Mesendoderm (in vitro differentiated cells): ENCODE data around the gene IRX3. TPM values are rescaled to one million over a fixed set of nuclear protein-coding genes. Genes with fewer than 3 reads are reported as not detected.

Source experiments
- DNase-seq: peaks from one replicate; pipeline ENCODE4 v3.0.0; 2013
- H2AK5ac ChIP-seq: 2 replicates; pipeline ENCODE4 v1.6.1; 2013; ENCODE audit warnings: low read length, inconsistent platforms
- H2BK120ac ChIP-seq: 2 replicates; pipeline ENCODE4 v1.6.1; 2013; ENCODE audit warnings: low read depth, mild to moderate bottlenecking, low read length, moderate library complexity, mixed read lengths
- H2BK15ac ChIP-seq: replicated peaks from 2 replicates; pipeline ENCODE4 v1.6.1; 2013; ENCODE audit warnings: low read depth, mild to moderate bottlenecking, moderate library complexity
- H2BK5ac ChIP-seq: 2 replicates; pipeline ENCODE4 v1.6.1; 2013; ENCODE audit warnings: low read length, inconsistent platforms
- H3K18ac ChIP-seq: 2 replicates; pipeline ENCODE4 v1.6.1; 2013; ENCODE audit warnings: mild to moderate bottlenecking, low read length, mixed read lengths
- H3K23ac ChIP-seq: one replicate; pipeline ENCODE4 v1.6.1; 2013; ENCODE audit warnings: low read length
- H3K27ac ChIP-seq: 2 replicates; pipeline ENCODE4 v1.5.1; 2013; ENCODE audit warnings: low read depth, mild to moderate bottlenecking, inconsistent platforms, low read length, moderate library complexity
- H3K27me3 ChIP-seq: 2 replicates; pipeline ENCODE4 v1.6.1; 2013; ENCODE audit warnings: low read length, control low read depth, mild to moderate bottlenecking, inconsistent platforms; ENCODE audit not compliant: insufficient read depth, poor library complexity
- H3K36me3 ChIP-seq: 2 replicates; pipeline ENCODE4 v1.6.1; 2013; ENCODE audit warnings: low read length, inconsistent platforms; ENCODE audit not compliant: control insufficient read depth, insufficient read depth
- H3K4ac ChIP-seq: one replicate; pipeline ENCODE4 v1.6.1; 2013; ENCODE audit warnings: low read depth, mild to moderate bottlenecking, low read length, moderate library complexity
- H3K4me1 ChIP-seq: 2 replicates; pipeline ENCODE4 v1.6.1; 2013; ENCODE audit warnings: low read depth, low read length, inconsistent platforms; ENCODE audit not compliant: control insufficient read depth
- H3K4me2 ChIP-seq: 2 replicates; pipeline ENCODE4 v1.6.1; 2013; ENCODE audit warnings: low read length
- H3K4me3 ChIP-seq: 2 replicates; pipeline ENCODE4 v1.5.1; 2013; ENCODE audit warnings: mild to moderate bottlenecking, low read length
- H3K56ac ChIP-seq: one replicate; pipeline ENCODE4 v1.6.1; 2013; ENCODE audit warnings: low read length
- H3K79me1 ChIP-seq: 2 replicates; pipeline ENCODE4 v1.6.1; 2013; ENCODE audit warnings: low read length, inconsistent platforms
- H3K79me2 ChIP-seq: 2 replicates; pipeline ENCODE4 v1.6.1; 2013; ENCODE audit warnings: mild to moderate bottlenecking, low read length; ENCODE audit not compliant: control insufficient read depth, insufficient read depth
- H3K9ac ChIP-seq: 2 replicates; pipeline ENCODE4 v1.6.1; 2013; ENCODE audit warnings: low read length, inconsistent platforms
- H4K5ac ChIP-seq: one replicate; pipeline ENCODE4 v1.6.1; 2013; ENCODE audit warnings: low read length
- H4K8ac ChIP-seq: one replicate; pipeline ENCODE4 v1.6.1; 2013; ENCODE audit warnings: low read depth, mild to moderate bottlenecking, control low read depth, low read length, moderate library complexity
- WGBS: extraction: QIAGEN DNeasy Blood & Tissue Kit; methylation state at CpG from one replicate; pipeline ENCODE4 v1.1.7; 2013; ENCODE audit warnings: low lambda C conversion rate, missing lambda C conversion rate; ENCODE audit not compliant: insufficient coverage; ENCODE audit errors: extremely low coverage; 5-methylcytosine and 5-hydroxymethylcytosine counted together
- polyA plus RNA-seq, 2 experiments: library from polyadenylated mRNA; stranded (reverse); fragments of 200-250 nt; gene quantifications; one replicate each; pipeline ENCODE4 v1.2.3, GENCODE V29; 2013

Gene IRX3
- polyA plus RNA-seq (2013, experiment 1 of 2), result 1.6 TPM
- 2.3 TPM for polyA plus RNA-seq (2013, experiment 2 of 2)

DNA sequence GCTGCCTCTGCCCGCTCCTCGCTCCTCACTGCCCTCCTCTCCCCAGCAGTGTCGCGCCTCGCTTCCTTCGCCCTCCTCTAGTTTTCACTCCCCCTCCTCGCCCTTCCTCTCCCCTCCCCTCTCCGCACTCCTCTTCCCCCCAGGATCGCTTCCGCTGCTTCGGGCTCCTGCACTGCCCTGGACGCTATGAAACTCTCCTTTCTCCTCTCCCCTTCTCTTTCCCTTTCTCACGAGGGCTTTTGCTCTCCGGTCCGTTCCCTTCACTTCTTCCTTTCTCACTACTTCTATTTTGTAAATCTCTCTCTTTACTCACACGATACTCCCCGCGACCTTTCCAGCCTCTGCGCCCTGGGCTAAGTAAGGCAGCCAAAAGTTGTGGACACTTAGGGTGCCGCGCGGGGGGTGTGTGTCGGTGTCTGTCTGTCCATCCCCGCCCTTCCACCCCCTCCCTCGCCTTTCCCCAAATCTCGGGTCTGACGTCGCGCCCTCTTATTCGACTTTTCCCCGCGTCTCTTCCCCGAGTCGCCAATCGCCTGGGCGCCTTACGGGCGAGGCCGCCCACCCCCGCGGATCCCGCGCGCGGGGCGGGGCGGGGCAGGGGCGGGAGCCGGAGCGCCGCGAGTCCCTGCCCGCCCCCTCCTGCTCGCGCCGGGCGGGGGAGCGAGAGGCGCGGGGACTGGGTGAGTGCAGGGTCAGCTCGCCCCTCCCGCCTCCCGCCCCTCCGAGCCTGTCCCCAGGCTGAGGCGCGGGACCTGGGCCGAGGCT lies at the start of gene IRX3:
Gene IRX3 (minus strand): TSS at position 422 of the 765 bp plus-strand sequence. CDS start 737 bp downstream, outside the sequence.
- H3K18ac ChIP-seq, result peak within 1 kb of the TSS; percentile 73
- H3K4me2 ChIP-seq, result peak within 1 kb of the TSS; percentile 75
- H4K8ac ChIP-seq, result no peak within 1 kb of the TSS
- H3K9ac ChIP-seq, result peak within 1 kb of the TSS; percentile 80
- peaks cover 3% of the 10 kb centered on the region for H3K4me1 ChIP-seq
- no peak within 1 kb of the TSS for H3K4ac ChIP-seq
- no peak within 1 kb of the TSS for H2BK15ac ChIP-seq
- no peaks in the 10 kb centered on the region for H3K79me2 ChIP-seq
- no peak within 1 kb of the TSS for H4K5ac ChIP-seq
- DNase-seq, result peak; percentile 96
- peaks cover 49% of the 10 kb centered on the region for H3K27me3 ChIP-seq
- no peak within 1 kb of the TSS for H3K23ac ChIP-seq
- peak within 1 kb of the TSS; percentile 11 for H2BK120ac ChIP-seq
- no peak within 1 kb of the TSS for H2AK5ac ChIP-seq
- H3K79me1 ChIP-seq, result no peaks in the 10 kb centered on the region
- peak within 1 kb of the TSS; percentile 51 for H2BK5ac ChIP-seq
- WGBS, result no CpG with 5 or more reads among the region's 67 CpGs
- no peaks in the 10 kb centered on the region for H3K36me3 ChIP-seq
- peak within 1 kb of the TSS; percentile 91 for H3K4me3 ChIP-seq
- H3K27ac ChIP-seq, result peak within 1 kb of the TSS; percentile 84
- peak within 1 kb of the TSS; percentile 86 for H3K56ac ChIP-seq

DNA sequence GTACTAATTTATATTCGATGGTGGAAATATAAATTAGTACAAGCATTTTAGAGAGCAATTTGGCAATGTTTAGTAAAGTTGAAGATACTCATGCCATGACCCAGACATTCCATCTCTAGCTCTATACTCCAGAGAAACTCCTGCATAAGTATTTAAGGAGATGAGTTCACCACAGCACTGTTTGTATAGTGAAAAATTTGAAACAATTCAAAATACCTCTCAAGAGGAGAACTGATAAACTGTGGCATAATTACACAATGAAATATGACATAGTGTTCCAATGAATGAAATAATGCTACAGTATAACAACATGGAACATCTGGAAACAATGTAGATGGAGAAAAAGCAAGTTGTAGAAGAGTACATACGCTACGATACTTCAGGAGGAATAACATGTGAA lies 48.6 kb upstream of the IRX3 start:
- H4K8ac ChIP-seq, result no peak overlapping the region
- no peak overlapping the region for H3K9ac ChIP-seq
- H2BK120ac ChIP-seq, result no peak overlapping the region
- no peaks in the 10 kb centered on the region for H3K79me1 ChIP-seq
- H3K56ac ChIP-seq, result no peak overlapping the region
- no peaks in the 10 kb centered on the region for H3K27me3 ChIP-seq
- 100% methylated on average over 1 of the region's 3 CpGs for WGBS
- no peak overlapping the region for H3K4me2 ChIP-seq
- H3K4ac ChIP-seq, result no peak overlapping the region
- no peak for DNase-seq
- H3K36me3 ChIP-seq, result no peaks in the 10 kb centered on the region
- no peak overlapping the region for H2AK5ac ChIP-seq
- H3K4me1 ChIP-seq, result peaks cover 9% of the 10 kb centered on the region
- no peak overlapping the region for H3K27ac ChIP-seq
- no peak overlapping the region for H2BK5ac ChIP-seq
- no peak overlapping the region for H3K4me3 ChIP-seq
- H2BK15ac ChIP-seq, result no peak overlapping the region
- H4K5ac ChIP-seq, result no peak overlapping the region
- H3K18ac ChIP-seq, result no peak overlapping the region
- H3K23ac ChIP-seq, result no peak overlapping the region
- H3K79me2 ChIP-seq, result no peaks in the 10 kb centered on the region

DNA sequence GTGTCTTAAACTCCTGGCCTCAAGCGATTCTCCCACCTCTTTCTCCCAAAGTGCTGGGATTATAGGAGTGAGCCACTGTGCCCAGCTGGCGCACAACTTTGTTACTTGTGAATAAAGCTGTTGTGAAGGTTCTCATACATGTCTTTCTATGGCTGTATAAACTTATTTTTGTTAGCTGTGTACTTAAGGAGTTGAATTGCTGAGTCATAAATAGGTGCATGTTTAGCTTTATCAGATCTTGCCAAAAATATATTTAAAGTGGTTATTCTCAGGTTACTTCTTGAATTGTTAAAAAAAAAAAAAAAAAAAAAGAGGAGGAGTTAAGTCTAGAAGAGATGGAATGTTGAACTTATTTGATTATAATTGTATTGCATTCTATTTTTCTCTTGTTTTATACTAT lies 47.6 kb upstream of the IRX3 start:
- Histone ChIP-seq H3K4me3 (no peak overlapping the region), H2BK15ac (no peak overlapping the region), H3K4me1 (peaks cover 12% of the 10 kb centered on the region), H3K79me1 (no peaks in the 10 kb centered on the region), H4K5ac (no peak overlapping the region), H3K79me2 (no peaks in the 10 kb centered on the region), H3K18ac (no peak overlapping the region), H3K27ac (no peak overlapping the region), H3K36me3 (no peaks in the 10 kb centered on the region), H4K8ac (no peak overlapping the region), H3K23ac (no peak overlapping the region), H3K9ac (no peak overlapping the region), H3K4me2 (no peak overlapping the region), H3K4ac (no peak overlapping the region), H3K56ac (no peak overlapping the region), H2BK120ac (no peak overlapping the region), H3K27me3 (no peaks in the 10 kb centered on the region), H2AK5ac (no peak overlapping the region), H2BK5ac (no peak overlapping the region)
- no CpG with 5 or more reads among the region's 2 CpGs for WGBS
- DNase-seq, result no peak

DNA sequence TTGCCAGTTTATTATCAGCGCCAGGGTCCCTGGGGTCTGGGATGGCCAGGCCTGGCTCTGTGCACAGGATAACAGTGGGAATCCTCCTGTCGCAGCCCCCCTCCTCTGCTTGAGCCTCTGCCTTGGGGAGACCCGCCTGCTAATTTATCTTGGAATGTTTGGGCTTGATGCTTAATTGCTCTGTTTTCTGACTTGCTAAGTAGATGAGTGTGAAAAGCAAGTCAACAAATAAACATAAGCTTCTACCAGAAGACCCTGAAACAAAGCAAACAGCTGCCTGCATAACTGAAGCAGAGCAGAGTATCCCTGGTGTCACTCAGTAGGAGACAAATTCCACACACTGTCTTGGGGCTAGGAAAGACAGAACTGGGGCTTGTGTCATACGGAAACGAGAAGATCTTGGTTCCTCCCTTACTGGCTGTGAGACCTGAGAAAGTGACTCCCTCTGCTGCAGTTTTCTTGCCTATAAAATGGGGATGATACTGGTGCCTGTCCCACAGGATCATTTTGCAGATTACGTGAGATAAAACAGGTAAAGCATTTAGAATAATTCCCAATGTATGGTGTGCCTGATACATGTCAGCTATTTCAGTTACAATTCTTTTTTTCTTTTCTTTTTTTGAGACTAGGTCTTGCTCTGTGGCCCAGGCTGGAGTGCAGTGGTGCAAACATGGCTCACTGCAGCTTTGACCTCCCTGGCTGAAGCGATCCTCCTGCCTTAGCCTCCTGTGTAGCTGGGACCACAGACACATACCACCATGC lies 44.8 kb upstream of the IRX3 start:
- WGBS, result no CpG with 5 or more reads among the region's 7 CpGs
- H3K4me2 ChIP-seq, result no peak overlapping the region

DNA sequence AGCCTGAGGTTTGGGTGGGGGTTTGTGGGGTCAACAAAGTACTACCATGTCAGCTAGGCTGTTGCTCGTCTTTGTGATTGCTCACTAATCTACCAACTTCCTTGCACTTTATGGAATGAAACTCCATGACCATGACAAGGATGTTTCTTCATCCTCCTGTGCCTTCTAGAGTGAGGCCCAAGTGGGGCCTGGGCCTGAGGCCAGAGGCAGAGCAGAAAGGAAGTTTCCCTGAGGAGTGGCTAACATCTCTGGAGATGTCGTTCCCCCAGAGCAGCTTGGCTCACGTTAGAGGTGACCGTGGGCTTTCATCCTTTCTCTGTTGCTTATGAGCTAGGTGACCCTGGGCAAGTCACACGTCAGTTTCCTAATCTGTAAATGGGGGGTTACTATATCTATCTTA lies 41.0 kb upstream of the IRX3 start:
- no peak overlapping the region for H3K4me2 ChIP-seq
- H3K27ac ChIP-seq, result no peak overlapping the region

More for the DNA sequence above, 44.8 kb upstream of the IRX3 start:
- no peak overlapping the region for H3K56ac ChIP-seq
- H3K4ac ChIP-seq, result no peak overlapping the region
- peak overlapping the region; percentile 49 for H3K27ac ChIP-seq
- no peaks in the 10 kb centered on the region for H3K27me3 ChIP-seq
- DNase-seq, result peak; percentile 95
- H4K8ac ChIP-seq, result no peak overlapping the region
- no peak overlapping the region for H3K23ac ChIP-seq
- no peak overlapping the region for H2BK120ac ChIP-seq
- H3K9ac ChIP-seq, result no peak overlapping the region
- no peak overlapping the region for H2BK5ac ChIP-seq
- H2BK15ac ChIP-seq, result no peak overlapping the region
- H3K18ac ChIP-seq, result no peak overlapping the region
- no peak overlapping the region for H2AK5ac ChIP-seq
- no peaks in the 10 kb centered on the region for H3K36me3 ChIP-seq
- H4K5ac ChIP-seq, result no peak overlapping the region
- H3K79me1 ChIP-seq, result no peaks in the 10 kb centered on the region
- H3K4me1 ChIP-seq, result peaks cover 12% of the 10 kb centered on the region
- no peak overlapping the region for H3K4me3 ChIP-seq
- H3K79me2 ChIP-seq, result no peaks in the 10 kb centered on the region

More for the DNA sequence above, 41.0 kb upstream of the IRX3 start:
- no CpG with 5 or more reads among the region's 5 CpGs for WGBS
- Histone ChIP-seq H3K23ac (peak overlapping the region; percentile 69), H3K79me2 (no peaks in the 10 kb centered on the region), H3K4me3 (no peak overlapping the region), H3K56ac (no peak overlapping the region), H2AK5ac (no peak overlapping the region), H3K18ac (no peak overlapping the region), H3K4ac (no peak overlapping the region), H3K79me1 (no peaks in the 10 kb centered on the region), H4K5ac (no peak overlapping the region), H2BK120ac (no peak overlapping the region), H3K4me1 (peaks cover 12% of the 10 kb centered on the region), H2BK15ac (no peak overlapping the region), H3K9ac (no peak overlapping the region), H3K27me3 (no peaks in the 10 kb centered on the region), H2BK5ac (no peak overlapping the region), H3K36me3 (no peaks in the 10 kb centered on the region), H4K8ac (no peak overlapping the region)
- DNase-seq, result no peak
